Amniotic stem cell (primary cell): ENCODE results near the gene PDP2.
"Not testable (repeated sequence)": the region's sequence is repeated elsewhere in the genome, so short reads cannot be mapped to it uniquely, and the experiment has no call there.

ENCODE experiments used
- DNase-seq: peaks from one replicate; lab custom pipeline; 2025; lab: John Stamatoyannopoulos, UW

Gene PDP2

GRCh38 chr16:66853261-66854139, 26.8 kb upstream of the PDP2 start:
- no peak for DNase-seq

GRCh38 chr16:66856184-66856730, 24.1 kb upstream of the PDP2 start:
- DNase-seq, result no peak

- no peak for DNase-seq
Observed at GRCh38 chr16:66856801-66857200, 23.5 kb upstream of the PDP2 start.

GRCh38 chr16:66857437-66857836, 22.9 kb upstream of the PDP2 start:
- no peak for DNase-seq

- DNase-seq, result no peak
Observed at GRCh38 chr16:66858740-66859396, 21.4 kb upstream of the PDP2 start.

GRCh38 chr16:66859397-66860068, 20.8 kb upstream of the PDP2 start:
- DNase-seq, result no peak

- no peak for DNase-seq
Observed at GRCh38 chr16:66862023-66862520, 18.2 kb upstream of the PDP2 start.

- no peak for DNase-seq
Observed at GRCh38 chr16:66863707-66864106, 16.6 kb upstream of the PDP2 start.

- no peak for DNase-seq
Observed at GRCh38 chr16:66869424-66869823, 10.9 kb upstream of the PDP2 start.

GRCh38 chr16:66871363-66871762, 9.0 kb upstream of the PDP2 start:
- DNase-seq, result not testable (repeated sequence)

- no peak for DNase-seq
Observed at GRCh38 chr16:66871840-66872239, 8.5 kb upstream of the PDP2 start.

GRCh38 chr16:66872559-66872942, 7.8 kb upstream of the PDP2 start:
- DNase-seq, result no peak

- DNase-seq, result peak; percentile 97
Observed at GRCh38 chr16:66872943-66873684, 7.2 kb upstream of the PDP2 start.

- DNase-seq, result no peak
Observed at GRCh38 chr16:66873685-66874055, 6.6 kb upstream of the PDP2 start.

GRCh38 chr16:66874079-66874775, 6.1 kb upstream of the PDP2 start:
- DNase-seq, result no peak

GRCh38 chr16:66878067-66878466, 2.2 kb upstream of the PDP2 start:
- DNase-seq, result no peak

GRCh38 chr16:66881014-66881417, 701 bp downstream of the PDP2 start:
- no peak for DNase-seq

GRCh38 chr16:66881560-66881959, 1.2 kb downstream of the PDP2 start:
- DNase-seq, result no peak

- no peak for DNase-seq
Observed at GRCh38 chr16:66881964-66882508, 1.7 kb downstream of the PDP2 start.

GRCh38 chr16:66882702-66883101, 2.4 kb downstream of the PDP2 start:
- DNase-seq, result no peak

- no peak for DNase-seq
Observed at GRCh38 chr16:66885491-66885890, 5.2 kb downstream of the PDP2 start.
